ENCODE data around the gene FGFRL1. TPM values are rescaled to one million over a fixed set of nuclear protein-coding genes. Genes with fewer than 3 reads are reported as not detected.

FGFRL1 gene
- total and polyA plus RNA-seq, 2 donors (not counting 1 experiment from before 2014, with no cell fraction given), result 6.1 to 10.0 TPM

DNA sequence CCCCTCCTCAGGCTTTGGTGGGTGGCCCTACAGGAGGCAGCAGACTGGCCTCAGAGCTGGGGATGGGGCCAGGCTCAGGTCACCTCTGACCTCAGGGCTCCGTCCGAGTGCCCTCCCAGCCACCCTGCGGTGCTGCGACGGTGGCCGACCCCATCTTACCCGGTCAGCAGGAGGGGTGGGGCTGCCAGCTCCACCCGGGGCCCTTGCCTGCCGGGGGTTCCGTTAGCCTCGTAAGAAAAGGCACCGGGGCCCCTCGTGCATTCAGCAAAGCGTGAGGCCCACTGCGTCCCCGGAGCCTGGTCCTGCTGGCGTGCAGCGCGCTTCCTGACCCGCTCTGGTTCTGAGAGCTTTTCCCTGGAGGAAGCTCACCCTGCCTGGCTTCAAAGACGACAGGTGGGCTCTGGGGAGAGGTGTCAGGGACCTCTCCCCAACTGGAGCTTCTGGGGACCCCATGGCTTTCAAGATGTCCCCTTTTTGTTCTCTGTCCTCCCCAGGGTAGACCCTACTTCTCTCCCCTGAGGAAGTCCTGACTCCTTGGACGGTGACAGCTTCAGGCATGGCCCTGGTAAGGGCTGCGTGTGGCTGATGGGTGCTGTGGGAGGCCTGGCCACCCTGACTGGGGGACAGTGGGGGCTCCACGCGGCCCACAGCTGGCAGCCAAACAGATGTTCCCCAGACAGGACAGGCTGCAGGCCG lies 15.9 kb downstream of the FGFRL1 start:
- Histone ChIP-seq H2AFZ (ENCODE audit: low read length) (no peak overlapping the region), H3K4me1 (ENCODE audit: control insufficient read depth, extremely low read depth, insufficient read depth, low read length) (no peaks in the 10 kb centered on the region), H3K9me3 (ENCODE audit: control insufficient read depth, insufficient read depth, low read depth, low read length) (no peaks in the 10 kb centered on the region), H3K4me3 (replicated peaks in 1 of 4; ENCODE audit: control extremely low read depth in 1 of 4, insufficient read depth in 1 of 4, low read depth in 3 of 4, low read length in 4 of 4) (no peak overlapping the region), H4K20me1 (ENCODE audit: control insufficient read depth, extremely low read depth, insufficient read depth, low read length) (no peaks in the 10 kb centered on the region), H3K9ac (ENCODE audit: insufficient read depth, low read length) (no peak overlapping the region), H3K27me3 (ENCODE audit: control insufficient read depth, insufficient read depth, low read length) (no peaks in the 10 kb centered on the region), H3K79me2 (ENCODE audit: control insufficient read depth, insufficient read depth, low read length) (no peaks in the 10 kb centered on the region), H3K36me3 (ENCODE audit: control insufficient read depth, insufficient read depth, low read length) (peaks cover 2% of the 10 kb centered on the region), H3K27ac (ENCODE audit: insufficient read depth, low read length) (no peak overlapping the region), H3K4me2 (ENCODE audit: extremely low read depth, insufficient read depth, low read length) (no peak overlapping the region)
- TF ChIP-seq EZH2 (IDR thresholded peaks at IDR 0.05; ENCODE audit: low read length, missing control alignments), result no peak
- TF ChIP-seq, protein P1, sequence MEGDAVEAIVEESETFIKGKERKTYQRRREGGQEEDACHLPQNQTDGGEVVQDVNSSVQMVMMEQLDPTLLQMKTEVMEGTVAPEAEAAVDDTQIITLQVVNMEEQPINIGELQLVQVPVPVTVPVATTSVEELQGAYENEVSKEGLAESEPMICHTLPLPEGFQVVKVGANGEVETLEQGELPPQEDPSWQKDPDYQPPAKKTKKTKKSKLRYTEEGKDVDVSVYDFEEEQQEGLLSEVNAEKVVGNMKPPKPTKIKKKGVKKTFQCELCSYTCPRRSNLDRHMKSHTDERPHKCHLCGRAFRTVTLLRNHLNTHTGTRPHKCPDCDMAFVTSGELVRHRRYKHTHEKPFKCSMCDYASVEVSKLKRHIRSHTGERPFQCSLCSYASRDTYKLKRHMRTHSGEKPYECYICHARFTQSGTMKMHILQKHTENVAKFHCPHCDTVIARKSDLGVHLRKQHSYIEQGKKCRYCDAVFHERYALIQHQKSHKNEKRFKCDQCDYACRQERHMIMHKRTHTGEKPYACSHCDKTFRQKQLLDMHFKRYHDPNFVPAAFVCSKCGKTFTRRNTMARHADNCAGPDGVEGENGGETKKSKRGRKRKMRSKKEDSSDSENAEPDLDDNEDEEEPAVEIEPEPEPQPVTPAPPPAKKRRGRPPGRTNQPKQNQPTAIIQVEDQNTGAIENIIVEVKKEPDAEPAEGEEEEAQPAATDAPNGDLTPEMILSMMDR (conservative IDR thresholded peaks at IDR 0.05 in 1 of 2, IDR thresholded peaks at IDR 0.05 in 1 of 2; ENCODE audit: low read depth in 1 of 2, low read length in 2 of 2), result no peak
- DNase-seq (ENCODE audit: low read depth in 2 of 2), result no peak

DNA sequence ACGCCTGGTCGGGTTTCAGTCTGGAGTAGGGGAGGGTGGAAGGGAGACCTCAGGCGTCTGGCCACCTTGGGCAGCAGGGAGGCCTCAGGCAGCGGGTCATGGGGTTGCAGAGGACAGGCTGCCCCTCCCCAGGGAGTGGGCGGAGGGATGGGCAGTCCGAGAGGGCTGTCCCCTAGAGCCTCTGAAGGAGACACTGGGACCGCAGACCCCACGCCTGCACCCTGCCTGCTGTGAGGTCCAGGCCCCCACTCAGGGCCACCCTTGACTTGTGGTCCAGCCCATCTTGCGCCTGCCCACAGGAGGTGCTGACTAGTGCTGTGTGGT lies 16.5 kb downstream of the FGFRL1 start:
- H3K4me2 ChIP-seq (ENCODE audit: extremely low read depth, insufficient read depth, low read length), result no peak overlapping the region
- H4K20me1 ChIP-seq (ENCODE audit: control insufficient read depth, extremely low read depth, insufficient read depth, low read length), result no peaks in the 10 kb centered on the region
- TF ChIP-seq EZH2 (IDR thresholded peaks at IDR 0.05; ENCODE audit: low read length, missing control alignments), result no peak
- TF ChIP-seq, protein P1 (conservative IDR thresholded peaks at IDR 0.05 in 1 of 2, IDR thresholded peaks at IDR 0.05 in 1 of 2; ENCODE audit: low read depth in 1 of 2, low read length in 2 of 2), result no peak
- H2AFZ ChIP-seq (ENCODE audit: low read length), result no peak overlapping the region
- DNase-seq (ENCODE audit: low read depth in 2 of 2), result no peak
- no peaks in the 10 kb centered on the region for H3K27me3 ChIP-seq (ENCODE audit: control insufficient read depth, insufficient read depth, low read length)
- H3K9ac ChIP-seq (ENCODE audit: insufficient read depth, low read length), result no peak overlapping the region
- H3K27ac ChIP-seq (ENCODE audit: insufficient read depth, low read length), result no peak overlapping the region
- H3K9me3 ChIP-seq (ENCODE audit: control insufficient read depth, insufficient read depth, low read depth, low read length), result no peaks in the 10 kb centered on the region
- no peaks in the 10 kb centered on the region for H3K79me2 ChIP-seq (ENCODE audit: control insufficient read depth, insufficient read depth, low read length)
- H3K4me3 ChIP-seq (replicated peaks in 1 of 4; ENCODE audit: control extremely low read depth in 1 of 4, insufficient read depth in 1 of 4, low read depth in 3 of 4, low read length in 4 of 4), result no peak overlapping the region
- peaks cover 2% of the 10 kb centered on the region for H3K36me3 ChIP-seq (ENCODE audit: control insufficient read depth, insufficient read depth, low read length)
- no peaks in the 10 kb centered on the region for H3K4me1 ChIP-seq (ENCODE audit: control insufficient read depth, extremely low read depth, insufficient read depth, low read length)

DNA sequence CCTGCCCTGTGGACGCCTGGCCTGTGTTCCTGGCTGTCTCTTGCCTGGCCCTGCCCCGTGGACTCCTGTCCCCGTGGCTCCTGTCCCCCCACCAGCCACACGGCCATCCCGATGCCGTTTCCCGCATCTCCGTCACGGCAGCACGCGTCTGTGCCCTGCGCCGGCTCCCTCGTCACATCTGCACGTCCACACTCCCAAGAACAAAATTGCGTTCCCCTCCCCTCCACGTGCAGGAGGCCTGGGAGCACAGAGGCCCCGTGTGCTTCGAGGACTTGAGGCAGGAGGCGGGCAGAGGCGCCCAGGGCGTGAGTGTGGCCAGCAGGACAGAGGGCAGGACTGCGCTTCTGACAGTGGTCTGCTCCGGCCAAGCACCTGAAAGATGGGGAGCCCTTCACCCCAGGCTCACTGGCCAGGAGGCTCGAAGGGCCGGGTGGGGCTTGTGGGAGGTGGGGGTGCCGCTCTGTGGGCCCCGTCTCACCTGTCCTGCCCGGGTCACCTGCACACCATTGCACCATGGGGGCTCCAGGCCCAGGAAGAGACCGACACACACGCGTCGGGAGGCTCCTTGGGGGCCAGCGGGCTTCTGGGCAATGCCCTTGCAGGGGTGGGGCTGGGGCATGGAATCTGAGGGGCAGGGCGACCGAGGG lies 17.3 kb downstream of the FGFRL1 start:
- H3K4me1 ChIP-seq (ENCODE audit: control insufficient read depth, extremely low read depth, insufficient read depth, low read length), result no peaks in the 10 kb centered on the region
- H3K27me3 ChIP-seq (ENCODE audit: control insufficient read depth, insufficient read depth, low read length), result no peaks in the 10 kb centered on the region
- no peak overlapping the region for H3K4me2 ChIP-seq (ENCODE audit: extremely low read depth, insufficient read depth, low read length)
- DNase-seq (ENCODE audit: low read depth in 2 of 2), result no peak
- no peak overlapping the region for H3K4me3 ChIP-seq (replicated peaks in 1 of 4; ENCODE audit: control extremely low read depth in 1 of 4, insufficient read depth in 1 of 4, low read depth in 3 of 4, low read length in 4 of 4)
- H3K27ac ChIP-seq (ENCODE audit: insufficient read depth, low read length), result no peak overlapping the region
- H3K9ac ChIP-seq (ENCODE audit: insufficient read depth, low read length), result no peak overlapping the region
- no peak overlapping the region for H2AFZ ChIP-seq (ENCODE audit: low read length)
- H3K79me2 ChIP-seq (ENCODE audit: control insufficient read depth, insufficient read depth, low read length), result no peaks in the 10 kb centered on the region
- H4K20me1 ChIP-seq (ENCODE audit: control insufficient read depth, extremely low read depth, insufficient read depth, low read length), result no peaks in the 10 kb centered on the region
- TF ChIP-seq, protein P1 (conservative IDR thresholded peaks at IDR 0.05 in 1 of 2, IDR thresholded peaks at IDR 0.05 in 1 of 2; ENCODE audit: low read depth in 1 of 2, low read length in 2 of 2), result no peak
- no peak for TF ChIP-seq EZH2 (IDR thresholded peaks at IDR 0.05; ENCODE audit: low read length, missing control alignments)
- H3K9me3 ChIP-seq (ENCODE audit: control insufficient read depth, insufficient read depth, low read depth, low read length), result no peaks in the 10 kb centered on the region
- peaks cover 2% of the 10 kb centered on the region for H3K36me3 ChIP-seq (ENCODE audit: control insufficient read depth, insufficient read depth, low read length)

Measured in fibroblast of lung (primary cell).